DMS153 treated with DMSO at 0.1 percent for 48 hours (cell line): ENCODE data around the gene GNG14.
"Not testable (repeated sequence)": the region's sequence is repeated elsewhere in the genome, so short reads cannot be mapped to it uniquely, and the experiment has no call there.

ENCODE experiments used
- DNase-seq: peaks from one replicate; lab custom pipeline; 2025; ENCODE audit not compliant: unreplicated experiment; lab: John Stamatoyannopoulos, UW

Gene GNG14

DNA sequence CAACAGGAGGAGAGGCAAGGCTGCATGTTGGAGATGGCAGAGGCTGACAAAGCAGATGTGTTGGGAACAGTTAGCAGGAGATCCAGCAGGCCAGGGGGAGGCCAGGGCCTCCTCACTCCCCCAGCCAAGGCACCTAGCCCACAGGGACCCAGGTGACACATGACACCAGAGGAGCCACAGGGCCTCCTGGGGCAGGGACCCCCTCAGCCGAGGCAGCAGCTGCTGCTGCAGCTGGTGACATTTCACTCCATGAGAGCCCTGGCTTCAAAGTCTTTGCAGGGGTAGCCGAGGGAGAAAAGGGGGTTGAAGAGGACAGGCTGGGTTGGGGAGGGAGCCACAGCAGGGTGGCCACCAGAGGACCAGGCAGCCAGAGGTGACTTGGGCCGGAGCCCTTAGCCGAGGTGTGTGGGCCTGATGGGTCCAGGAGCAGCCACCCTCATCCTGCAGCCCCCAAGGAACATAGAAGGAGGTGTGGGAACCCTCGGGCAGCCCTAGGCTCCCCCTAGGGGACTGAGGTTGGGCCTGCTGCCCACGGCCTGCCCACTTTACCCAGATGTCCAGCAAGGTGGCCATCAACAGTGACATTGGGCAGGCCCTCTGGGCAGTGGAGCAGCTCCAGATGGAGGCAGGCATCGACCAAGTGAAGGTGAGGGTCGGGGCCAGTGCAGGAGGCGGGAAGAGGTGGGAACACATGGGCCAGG lies at the start of gene GNG14:
TSS of gene GNG14 (plus strand) at position 503 of the 701 bp plus-strand sequence. CDS start at position 554, 51 bp downstream.
- no peak for DNase-seq

DNA sequence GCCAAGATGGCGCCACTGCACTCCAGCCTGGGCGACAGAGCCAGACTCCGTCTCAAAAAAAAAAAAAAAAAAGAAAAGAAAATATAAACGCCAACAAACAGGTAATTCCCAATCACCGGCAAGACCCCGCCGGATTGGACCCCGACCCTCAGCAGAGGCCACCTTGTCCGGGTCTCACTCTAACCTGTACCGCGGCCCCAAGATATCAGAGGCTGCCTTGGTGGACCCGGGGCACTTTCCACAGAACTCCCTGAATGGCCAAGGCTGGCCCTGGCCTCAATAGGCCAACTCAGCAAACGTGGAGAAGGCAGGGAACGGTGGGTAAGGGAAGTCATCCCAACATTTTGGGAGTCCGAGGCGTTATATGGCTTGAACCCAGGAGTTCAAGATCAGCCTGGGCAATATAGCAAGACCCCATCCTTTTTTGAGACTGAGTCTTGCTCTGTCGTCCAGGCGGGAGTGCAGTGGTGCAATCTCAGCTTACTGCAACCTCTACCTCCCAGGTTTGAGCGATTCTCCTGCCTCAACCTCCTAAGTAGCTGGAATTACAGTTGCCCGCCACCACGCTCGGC lies 49.1 kb upstream of the GNG14 start:
- DNase-seq, result no peak

DNA sequence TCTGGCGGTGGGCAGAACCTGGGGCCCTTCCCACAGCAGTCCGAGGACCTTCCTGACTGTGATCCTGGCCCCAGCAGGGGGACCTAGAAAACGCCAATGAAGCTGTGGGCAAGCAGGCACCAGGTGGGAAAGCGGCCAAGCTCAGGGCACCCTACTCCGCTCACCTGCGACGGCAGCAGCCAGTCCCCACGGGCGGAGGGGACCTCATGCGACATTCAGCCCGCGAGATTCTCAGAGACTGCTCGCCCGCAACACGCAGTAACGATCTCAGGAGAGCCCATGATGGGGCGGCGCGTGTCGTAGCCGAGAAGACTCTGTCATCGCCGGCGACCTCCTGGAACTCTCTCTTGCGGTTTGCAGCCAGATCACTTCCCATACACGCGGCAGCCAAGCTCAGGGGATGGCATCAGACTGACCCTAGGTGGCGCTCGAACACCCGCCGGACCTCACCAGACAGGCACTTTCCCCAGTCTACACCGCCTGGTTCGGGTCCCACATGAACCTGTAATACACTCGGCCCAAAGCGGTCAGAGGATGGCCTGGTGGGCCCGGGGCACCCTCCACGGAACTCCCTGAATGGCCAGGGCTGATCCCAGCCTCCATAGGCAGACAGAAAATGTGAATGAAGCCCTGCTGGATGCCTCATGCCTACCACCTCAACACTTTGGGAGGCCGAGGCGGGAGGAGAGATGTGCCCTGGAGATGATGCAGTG lies 47.7 kb upstream of the GNG14 start:
- no peak for DNase-seq

DNA sequence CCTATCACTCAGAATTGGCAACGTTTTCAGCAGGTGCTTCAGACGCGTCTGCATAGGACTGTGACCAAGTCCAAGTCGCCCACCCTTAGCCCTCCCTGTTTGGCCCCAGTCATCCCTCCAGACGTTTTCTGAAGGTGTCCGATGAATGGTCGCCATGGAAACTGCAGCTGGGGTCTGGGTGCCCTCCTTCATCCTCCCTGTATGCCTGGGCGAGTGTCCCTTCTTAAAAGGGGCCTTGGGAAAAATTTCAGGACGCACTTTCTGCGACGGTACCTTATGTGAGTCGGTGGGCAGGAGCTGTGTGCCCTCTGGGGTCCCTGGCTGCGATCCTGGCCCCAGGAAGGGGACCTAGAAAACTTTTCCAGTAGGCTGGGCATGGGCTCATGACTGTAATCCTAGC lies 46.3 kb upstream of the GNG14 start:
- DNase-seq, result no peak

DNA sequence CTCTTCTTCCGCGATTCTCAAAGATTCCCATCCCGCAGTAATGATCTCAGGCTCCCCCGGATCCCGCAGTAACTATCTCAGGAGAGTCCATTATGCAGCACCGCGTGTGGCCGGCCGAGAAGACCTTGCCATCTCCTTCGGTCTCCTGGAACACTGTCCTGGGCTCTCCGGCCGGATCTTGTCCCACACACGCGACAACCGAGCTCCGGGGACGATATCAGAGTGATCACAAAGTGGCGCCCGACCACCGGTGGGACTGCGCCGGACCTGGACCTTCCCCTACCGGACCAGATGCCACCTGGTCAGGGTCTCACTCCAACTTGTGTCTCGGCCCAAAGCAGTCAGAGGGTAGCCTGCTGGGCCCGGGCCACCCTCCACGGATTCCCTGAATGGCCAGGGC lies 45.3 kb upstream of the GNG14 start:
- no peak for DNase-seq

DNA sequence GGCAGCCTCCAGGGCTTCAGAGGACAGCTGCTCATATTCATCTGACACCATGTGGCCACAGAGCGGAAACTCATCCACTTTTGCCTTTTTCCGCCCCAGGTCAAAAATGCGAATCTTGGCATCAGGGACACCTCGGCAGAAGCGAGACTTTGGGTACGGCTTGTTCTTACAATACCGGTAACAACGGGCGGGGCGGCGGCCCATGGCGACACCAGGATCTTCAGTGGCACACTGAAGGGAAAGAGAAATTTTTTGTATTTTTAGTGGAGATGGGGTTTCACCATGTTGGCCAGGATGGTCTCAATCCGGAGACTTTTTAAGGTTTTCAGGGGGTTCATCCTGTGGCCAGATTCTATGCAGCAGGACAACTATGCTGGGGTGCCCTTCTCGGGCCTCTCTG lies 44.1 kb upstream of the GNG14 start:
- not testable (repeated sequence) for DNase-seq

DNA sequence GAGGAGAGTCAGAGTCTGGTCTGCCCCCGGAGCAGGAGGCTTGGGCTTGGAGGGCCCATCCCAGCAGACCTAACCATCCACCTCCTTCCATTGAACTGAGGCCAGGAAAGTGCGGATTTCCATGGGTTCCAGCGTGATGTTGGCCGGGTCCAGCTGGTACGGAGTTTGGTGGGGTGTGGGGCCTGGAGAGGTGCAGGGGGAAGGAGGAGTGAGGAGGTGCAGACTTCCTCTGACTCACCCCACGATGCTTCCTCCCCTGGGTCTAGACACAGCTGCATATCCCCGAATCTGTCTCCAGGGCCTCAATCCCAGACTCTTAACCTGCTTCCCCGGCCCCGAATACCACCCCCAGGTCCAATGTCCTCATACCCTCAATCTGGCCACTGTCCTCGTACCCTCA lies 41.2 kb upstream of the GNG14 start:
- DNase-seq, result no peak

DNA sequence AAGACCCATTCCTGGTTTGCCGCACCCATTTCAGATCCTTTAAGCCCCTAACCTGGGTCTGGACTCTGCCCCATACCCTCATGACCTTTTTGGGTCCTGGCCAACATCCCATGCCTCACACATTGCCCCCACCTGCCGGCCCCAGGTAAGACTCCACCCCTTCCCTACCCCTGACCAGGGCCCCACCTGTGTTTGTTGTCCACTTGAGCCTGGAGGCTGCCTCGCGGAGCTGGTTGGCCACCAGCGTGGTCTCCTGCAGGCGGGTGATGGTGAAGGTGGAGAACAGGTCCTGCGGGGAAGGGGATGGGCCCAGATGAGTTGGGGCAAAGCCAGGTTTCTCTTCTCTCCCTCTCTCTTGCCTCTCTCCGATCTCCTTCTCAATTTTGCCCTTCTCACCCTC lies 40.8 kb upstream of the GNG14 start:
- DNase-seq, result no peak

DNA sequence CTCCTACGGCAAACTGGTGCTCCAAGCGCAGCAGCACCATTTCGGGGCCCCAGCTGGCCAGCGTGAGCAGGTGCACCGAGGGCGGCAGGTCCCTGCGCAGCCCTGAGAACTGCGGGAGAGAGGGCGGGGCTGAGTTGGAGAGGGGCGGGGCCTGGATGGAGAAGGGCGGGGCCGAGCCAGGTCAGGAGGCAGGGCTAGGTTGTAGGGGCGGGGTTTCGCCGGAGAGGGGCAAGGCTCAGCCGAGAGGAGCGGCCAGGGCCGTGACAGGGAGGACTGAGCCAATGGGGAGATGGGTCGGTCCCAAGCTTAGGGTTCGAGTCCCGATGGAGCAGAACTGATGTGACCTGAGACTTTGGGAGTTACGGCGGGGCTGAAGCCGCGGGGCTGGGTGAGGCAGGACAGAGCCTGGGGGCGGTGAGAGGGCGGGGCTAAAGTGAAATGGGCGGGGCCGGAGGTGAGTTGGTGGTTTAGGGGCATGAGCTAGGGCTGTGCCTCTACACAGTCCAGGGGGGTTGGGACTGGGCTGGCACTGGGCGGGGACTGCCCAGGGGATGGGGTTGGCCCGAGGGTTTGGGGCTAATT lies 40.2 kb upstream of the GNG14 start:
- peak; percentile 9 for DNase-seq

DNA sequence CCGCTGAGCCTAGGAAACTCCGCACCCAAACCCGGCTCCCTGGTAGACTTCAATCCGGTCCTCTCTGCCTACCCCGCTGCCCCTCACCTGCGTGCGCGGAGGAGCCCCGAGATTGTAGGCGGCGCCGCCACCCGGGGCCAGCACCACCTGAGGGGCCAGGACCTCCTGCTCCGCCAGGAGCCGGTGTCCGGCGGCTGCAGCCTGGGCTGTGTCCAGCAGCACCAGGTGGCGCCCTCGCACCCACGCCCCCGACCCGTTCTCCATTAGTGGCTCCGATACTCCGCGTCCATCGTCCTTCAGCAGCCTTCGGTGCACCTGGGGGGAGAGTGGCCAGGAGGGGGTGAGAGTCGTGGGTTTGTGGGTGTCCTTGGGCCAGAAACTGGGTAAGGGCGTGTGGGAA lies 39.7 kb upstream of the GNG14 start:
- no peak for DNase-seq

DNA sequence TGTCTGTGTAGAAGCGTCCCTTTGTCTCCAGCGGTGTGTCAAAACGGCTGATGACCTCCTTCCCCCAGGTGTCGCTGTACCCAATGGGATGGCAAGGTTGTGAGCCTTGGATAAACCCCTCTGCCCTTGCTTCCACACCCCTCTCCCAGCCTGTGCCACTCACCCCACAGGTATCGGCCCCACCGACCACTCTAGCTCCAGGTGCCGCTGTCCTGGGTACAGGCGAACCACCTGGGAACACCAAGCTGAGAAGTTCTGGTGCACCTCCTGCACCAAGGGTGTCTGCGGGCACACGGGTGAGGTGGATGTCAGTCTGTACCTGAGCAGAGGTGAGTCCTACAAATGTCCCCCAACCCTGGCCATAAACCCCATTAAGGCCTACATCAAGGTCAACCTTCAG lies 37.9 kb upstream of the GNG14 start:
- no peak for DNase-seq

DNA sequence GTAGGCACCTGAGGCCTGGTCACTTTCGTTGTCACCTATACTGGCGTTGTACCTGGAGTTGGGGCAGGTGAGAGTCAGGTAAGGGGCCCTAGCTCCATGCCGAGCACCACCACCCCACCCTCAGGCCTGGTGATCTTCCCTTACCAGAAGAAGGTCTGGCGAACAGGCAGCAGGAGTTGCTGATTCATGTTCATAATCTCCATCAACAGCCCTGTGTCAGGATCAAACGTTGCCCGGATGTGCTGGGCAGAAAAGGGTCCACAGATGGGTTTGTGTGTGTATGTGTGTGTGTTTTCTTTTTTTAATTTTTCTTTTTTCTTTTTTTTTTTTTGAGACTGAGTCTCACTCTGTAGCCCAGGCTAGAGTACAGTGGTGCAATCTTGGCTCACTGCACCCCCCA lies 35.6 kb upstream of the GNG14 start:
- DNase-seq, result no peak

DNA sequence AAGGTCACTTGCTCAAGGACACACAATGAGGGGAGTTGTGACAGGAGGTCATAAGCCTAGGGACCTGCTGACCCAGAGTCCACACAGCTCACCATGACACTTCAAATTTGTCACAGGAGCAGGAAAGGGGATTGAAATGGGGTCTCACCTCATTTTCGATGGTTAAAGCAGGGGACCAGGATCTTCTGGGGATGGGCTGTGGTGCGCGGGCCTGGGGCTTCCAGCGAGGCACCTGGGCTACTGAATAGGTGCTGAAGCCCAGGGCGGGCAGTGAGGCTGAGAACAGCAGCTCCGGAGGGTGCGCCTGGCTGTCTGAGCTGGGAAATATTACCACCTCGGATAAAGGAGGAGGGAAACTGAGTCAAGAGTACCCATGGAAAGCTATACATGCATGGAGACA lies 32.3 kb upstream of the GNG14 start:
- DNase-seq, result no peak

DNA sequence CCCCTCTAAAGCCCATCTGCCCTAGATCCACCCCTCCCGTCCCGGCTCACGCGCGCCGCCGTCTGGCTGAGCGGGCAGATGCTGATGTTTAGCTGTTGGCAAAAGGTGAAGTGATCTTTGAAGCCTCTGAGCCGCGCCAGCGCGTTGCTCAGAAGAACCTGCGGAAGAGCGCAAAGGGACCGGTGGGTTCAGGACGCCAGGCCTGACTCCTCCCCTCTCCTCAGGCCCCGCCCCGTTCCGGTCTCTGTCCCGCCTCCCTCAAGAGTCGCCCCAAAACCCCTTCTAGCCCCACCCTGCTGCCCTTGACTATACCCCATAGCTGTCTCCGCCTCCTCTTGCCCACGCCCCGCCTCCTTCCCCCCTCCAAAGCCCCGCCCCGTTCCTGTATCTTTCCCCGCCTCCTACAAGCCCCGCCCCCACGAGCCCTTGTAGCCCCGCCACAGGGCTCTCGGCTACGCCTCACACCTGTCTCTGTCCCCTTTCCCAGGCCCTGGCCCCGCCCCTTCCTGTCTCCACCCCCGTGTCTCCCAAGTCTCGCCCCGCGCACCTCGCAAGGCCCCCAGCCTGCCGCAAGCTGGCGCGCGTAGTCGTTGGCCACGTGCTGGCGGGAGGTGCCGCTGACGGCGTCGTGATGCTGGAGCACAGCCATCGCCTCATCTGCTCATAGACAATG lies 30.8 kb upstream of the GNG14 start:
- no peak for DNase-seq

DNA sequence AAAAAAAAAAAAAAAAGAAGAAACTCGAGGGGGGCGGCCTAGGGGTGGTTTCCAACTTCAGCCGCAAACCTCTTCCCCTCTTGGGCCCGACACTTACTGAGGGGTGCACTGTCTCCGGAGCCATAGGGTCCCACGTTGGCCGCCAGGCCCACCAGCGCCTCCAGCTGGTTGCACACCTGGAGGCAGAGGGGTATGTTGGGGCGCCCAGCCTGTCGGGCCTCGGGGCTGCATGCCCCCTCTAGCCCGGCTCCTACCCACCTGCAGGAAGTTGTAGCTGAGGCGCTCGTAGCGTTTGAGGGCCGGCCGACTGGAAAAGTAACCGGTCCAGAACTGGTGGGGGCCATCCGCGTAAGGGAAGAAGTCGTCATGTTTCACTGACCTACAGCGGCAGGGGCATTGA lies 29.8 kb upstream of the GNG14 start:
- no peak for DNase-seq

DNA sequence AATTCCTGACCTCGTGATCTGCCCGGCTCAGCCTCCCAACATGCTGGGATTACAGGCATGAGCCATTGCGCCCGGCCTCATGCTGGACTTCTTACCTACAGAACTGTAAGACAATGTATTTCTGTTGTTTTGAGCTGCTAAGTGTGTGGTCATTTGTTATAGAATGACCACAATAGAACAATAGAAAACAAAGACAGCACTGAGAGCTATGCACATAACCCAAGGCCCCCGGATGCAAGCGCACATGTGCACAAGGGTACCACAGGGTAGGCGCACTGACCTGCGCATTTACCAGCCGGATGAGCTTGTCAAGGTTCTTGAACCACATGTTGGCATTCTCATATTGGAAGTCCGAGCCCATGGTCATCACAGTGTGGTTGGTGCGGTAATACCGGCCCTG lies 26.8 kb upstream of the GNG14 start:
- DNase-seq, result no peak

DNA sequence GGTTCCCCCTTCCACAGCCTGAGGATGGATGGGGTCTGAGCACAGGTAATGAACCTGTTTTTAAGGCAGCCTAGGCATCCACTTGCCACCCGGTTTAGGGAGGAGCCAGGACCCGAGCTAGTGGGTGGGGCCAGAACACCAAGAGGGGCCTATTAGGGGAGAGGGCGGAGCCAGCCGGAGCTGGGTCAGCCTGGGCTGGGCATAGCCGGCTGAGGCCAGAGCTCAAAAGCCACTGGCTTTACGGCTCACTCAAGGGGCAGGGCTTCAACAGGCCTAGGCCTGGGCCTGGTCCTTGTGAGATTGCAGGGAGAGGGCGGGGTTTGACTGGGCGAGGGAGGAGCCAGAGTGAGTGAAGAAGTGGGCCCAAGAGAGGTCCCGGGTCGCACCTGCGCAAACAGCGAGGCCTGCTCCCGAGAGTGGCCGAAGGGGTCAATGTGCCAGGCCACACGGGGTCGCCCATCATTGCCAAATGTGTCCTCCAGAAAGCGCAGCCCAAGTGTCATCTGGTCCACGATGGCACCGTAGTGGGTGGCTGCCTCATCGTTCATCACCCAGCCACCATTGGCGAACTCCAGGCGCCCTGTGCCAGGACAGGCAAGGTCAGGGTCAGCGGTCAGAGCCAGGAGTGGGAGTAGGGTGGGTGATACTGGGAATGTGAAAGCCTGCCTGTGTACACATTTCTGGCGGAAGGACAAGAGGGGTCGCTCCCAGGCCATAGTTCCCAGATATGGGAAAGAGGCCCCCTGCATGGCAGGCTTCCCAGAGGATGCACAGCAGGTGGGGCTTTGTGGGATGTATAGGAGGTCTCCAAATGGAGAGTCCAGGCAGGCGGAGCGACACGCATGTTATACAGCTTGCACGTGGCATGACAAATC lies 23.2 kb upstream of the GNG14 start:
- DNase-seq, result no peak

DNA sequence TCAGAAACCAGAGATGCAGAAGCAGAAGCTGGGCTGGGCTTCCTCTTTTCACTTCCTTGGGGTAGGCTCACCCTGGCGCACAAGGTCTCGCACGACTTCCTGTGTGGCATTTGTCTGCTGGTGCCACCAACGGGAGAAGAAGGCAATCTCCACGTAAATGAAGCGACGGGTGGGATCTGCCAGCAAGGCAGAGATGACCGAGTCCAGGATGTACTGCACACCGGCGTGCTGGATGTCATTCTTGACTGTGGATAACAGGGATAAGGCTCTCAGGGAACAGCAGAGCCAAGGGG lies 22.6 kb upstream of the GNG14 start:
- no peak for DNase-seq

DNA sequence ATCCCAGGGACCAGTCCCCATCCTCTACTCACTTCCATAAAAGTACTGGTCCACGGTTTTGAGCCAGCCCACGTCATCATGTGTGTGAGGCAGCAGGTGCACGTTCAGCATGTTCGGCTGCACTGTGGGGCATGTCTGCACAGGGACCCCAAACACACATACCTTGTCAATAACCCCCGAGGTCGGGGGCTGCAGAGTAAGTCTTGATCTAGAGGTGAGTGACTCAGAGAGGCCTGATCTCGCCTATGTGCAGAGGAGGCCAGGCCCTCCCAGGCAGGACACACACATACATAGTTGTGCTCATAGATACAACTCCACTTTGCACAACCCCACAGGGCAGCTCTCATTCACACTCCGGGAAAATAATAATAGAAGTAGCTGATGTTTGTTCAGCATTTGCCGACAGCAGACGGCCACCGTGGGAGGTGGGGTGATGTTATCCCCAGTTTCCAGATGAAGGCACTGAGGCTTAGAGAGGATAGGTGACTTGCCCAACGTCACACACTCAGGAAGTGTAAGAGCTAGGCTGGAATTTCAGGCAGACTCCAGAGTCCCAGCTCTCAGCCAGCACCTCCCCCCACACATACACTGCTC lies 22.0 kb upstream of the GNG14 start:
- no peak for DNase-seq

DNA sequence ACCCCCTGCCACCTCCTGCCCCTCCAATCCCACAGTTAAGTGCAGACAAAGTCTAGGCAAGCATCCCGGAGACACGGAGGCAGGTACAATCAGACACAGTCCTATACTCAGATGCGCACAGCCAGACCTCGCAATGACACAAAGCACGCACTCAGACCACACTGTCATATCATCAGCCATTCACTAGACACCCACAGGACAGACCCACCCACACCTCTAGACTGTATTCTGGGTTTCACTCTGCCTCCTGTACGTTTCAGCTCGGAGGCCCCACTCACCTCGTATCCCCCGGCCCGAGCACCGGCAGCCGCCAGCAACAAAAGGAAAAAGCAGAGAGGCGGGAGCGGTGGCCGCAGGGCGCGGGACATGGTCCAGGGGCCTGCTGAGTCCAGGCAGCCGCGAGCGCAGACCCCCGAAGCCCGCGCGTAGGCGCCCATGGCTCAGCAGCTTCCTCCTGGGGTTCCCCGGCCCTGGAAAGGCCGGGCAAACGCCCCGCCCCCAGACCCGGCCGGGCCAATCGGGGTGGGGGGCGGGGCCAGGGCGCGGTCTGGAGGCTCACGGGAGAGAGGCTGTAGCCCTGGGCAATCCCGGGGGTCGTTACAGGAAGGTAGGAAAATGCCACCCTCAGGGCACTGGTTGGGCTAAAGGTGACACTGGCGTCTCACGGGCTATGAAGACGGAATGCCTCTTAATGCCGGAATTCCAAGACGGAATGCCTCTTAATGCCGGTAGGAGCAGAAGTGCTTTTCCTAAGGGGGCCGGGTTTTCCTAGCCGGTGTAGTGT lies 21.3 kb upstream of the GNG14 start, which contains the start of the genes MAN2B1 and WDR83:
TSS of gene MAN2B1 (minus strand) at position 478 of the 784 bp plus-strand sequence. CDS start at position 437, 41 bp downstream.
TSS of gene WDR83 (plus strand) at position 543 of the 784 bp plus-strand sequence. CDS start 2,984 bp downstream, outside the sequence.
- peak; percentile 36 for DNase-seq
